ENCODE data around the gene KIAA0930. TPM values are rescaled to one million over a fixed set of nuclear protein-coding genes. Genes with fewer than 3 reads are reported as not detected.
A peak's percentile ranks its signal among the peaks of the same experiment; 100 is the strongest.

The KIAA0930 gene
- total RNA-seq, 1 donor from 2014 or later: 89.2 TPM

- Histone ChIP-seq H3K4me1 (peaks cover 11% of the 10 kb centered on the region), H3K36me3 (no peaks in the 10 kb centered on the region), H3K27me3 (ENCODE audit: low read depth) (no peaks in the 10 kb centered on the region), H3K4me3 (no peak overlapping the region), H3K27ac (no peak overlapping the region), H3K9me3 (no peaks in the 10 kb centered on the region)
- DNase-seq (no peak), ATAC-seq (no peak)
- TF ChIP-seq, protein P1, sequence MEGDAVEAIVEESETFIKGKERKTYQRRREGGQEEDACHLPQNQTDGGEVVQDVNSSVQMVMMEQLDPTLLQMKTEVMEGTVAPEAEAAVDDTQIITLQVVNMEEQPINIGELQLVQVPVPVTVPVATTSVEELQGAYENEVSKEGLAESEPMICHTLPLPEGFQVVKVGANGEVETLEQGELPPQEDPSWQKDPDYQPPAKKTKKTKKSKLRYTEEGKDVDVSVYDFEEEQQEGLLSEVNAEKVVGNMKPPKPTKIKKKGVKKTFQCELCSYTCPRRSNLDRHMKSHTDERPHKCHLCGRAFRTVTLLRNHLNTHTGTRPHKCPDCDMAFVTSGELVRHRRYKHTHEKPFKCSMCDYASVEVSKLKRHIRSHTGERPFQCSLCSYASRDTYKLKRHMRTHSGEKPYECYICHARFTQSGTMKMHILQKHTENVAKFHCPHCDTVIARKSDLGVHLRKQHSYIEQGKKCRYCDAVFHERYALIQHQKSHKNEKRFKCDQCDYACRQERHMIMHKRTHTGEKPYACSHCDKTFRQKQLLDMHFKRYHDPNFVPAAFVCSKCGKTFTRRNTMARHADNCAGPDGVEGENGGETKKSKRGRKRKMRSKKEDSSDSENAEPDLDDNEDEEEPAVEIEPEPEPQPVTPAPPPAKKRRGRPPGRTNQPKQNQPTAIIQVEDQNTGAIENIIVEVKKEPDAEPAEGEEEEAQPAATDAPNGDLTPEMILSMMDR (IDR thresholded peaks at IDR 0.05): no peak
- intact Hi-C loops (cut with DNase I): no loop called here
Observed at GRCh38 chr22:45248832-45249561, 8.3 kb upstream of the KIAA0930 start.

- no peaks in the 10 kb centered on the region for H3K27me3 ChIP-seq (ENCODE audit: low read depth)
- no peaks in the 10 kb centered on the region for H3K9me3 ChIP-seq
- peak overlapping the region; percentile 76 for H3K27ac ChIP-seq
- H3K4me3 ChIP-seq: no peak overlapping the region
- DNase-seq: no peak
- H3K36me3 ChIP-seq: no peaks in the 10 kb centered on the region
- intact Hi-C loops (cut with DNase I): no loop called here
- TF ChIP-seq, protein P1 (IDR thresholded peaks at IDR 0.05): no peak
- peaks cover 13% of the 10 kb centered on the region for H3K4me1 ChIP-seq
- ATAC-seq: peak; percentile 79 to 89
Observed at GRCh38 chr22:45246060-45246985, 5.6 kb upstream of the KIAA0930 start.

GRCh38 chr22:45244916-45245315, 4.2 kb upstream of the KIAA0930 start:
- TF ChIP-seq, protein P1 (IDR thresholded peaks at IDR 0.05): no peak
- intact Hi-C loops (cut with DNase I): no loop called here
- H3K9me3 ChIP-seq: no peaks in the 10 kb centered on the region
- no peak overlapping the region for H3K27ac ChIP-seq
- H3K4me3 ChIP-seq: no peak overlapping the region
- H3K4me1 ChIP-seq: peaks cover 20% of the 10 kb centered on the region
- ATAC-seq: no peak
- H3K27me3 ChIP-seq (ENCODE audit: low read depth): no peaks in the 10 kb centered on the region
- DNase-seq: no peak
- H3K36me3 ChIP-seq: no peaks in the 10 kb centered on the region

DNA sequence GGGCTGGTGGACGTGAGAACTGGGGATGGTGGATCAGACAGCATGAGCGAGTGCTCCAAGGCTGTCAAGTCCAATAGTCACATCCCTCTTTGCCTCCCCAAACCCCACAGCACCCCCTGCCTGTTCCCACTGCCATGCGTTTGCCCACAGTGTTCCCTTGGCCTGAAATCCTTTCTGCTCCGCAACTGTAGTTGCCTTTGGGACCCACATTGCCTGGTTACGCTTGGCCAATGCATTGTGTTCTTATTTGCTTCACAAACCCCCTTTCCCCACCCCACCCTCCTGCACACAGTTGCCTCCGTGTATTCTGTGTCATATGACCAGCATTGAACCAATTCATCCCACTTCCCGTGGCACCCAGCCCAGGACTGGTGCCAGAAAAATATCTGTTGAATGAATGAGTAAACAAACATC, 2.1 kb upstream of the KIAA0930 start:
- H3K9me3 ChIP-seq: no peaks in the 10 kb centered on the region
- peaks cover 4% of the 10 kb centered on the region for H3K36me3 ChIP-seq
- intact Hi-C loops (cut with DNase I): no loop called here
- ATAC-seq: no peak
- TF ChIP-seq, protein P1 (IDR thresholded peaks at IDR 0.05): peak; percentile 7
- peaks cover 33% of the 10 kb centered on the region for H3K4me1 ChIP-seq
- peak; percentile 53 for DNase-seq
- no peak overlapping the region for H3K4me3 ChIP-seq
- no peak overlapping the region for H3K27ac ChIP-seq
- H3K27me3 ChIP-seq (ENCODE audit: low read depth): no peaks in the 10 kb centered on the region

GRCh38 chr22:45240104-45240809, 437 bp downstream of the KIAA0930 start:
- H3K27ac ChIP-seq: peak overlapping the region; percentile 56
- intact Hi-C loops (cut with DNase I): no loop called here
- ATAC-seq (peak; percentile 45 to 51), DNase-seq (peak; percentile 75)
- peaks cover 4% of the 10 kb centered on the region for H3K36me3 ChIP-seq
- peaks cover 22% of the 10 kb centered on the region for H3K4me1 ChIP-seq
- H3K4me3 ChIP-seq: peak overlapping the region; percentile 73
- H3K27me3 ChIP-seq (ENCODE audit: low read depth): no peaks in the 10 kb centered on the region
- TF ChIP-seq, protein P1 (IDR thresholded peaks at IDR 0.05): no peak
- no peaks in the 10 kb centered on the region for H3K9me3 ChIP-seq

All from lower lobe of right lung (tissue), 2 donors.